HG02763 (cell line): Measurements from ENCODE around the gene ETFA.

Experiments
- ATAC-seq: cut with Tn5 transposase; IDR thresholded peaks from one replicate; pipeline ENCODE4 v1.9.1; 2021; ENCODE audit warnings: mild to moderate bottlenecking, moderate library complexity; ENCODE audit not compliant: unreplicated experiment

Gene ETFA

GRCh38 chr15:76311100-76311953 lies at the start of gene ETFA:
Gene ETFA (minus strand): TSS chr15:76311469. CDS start chr15:76311388, 81 bp downstream.
- peak; percentile 96 for ATAC-seq

- ATAC-seq: no peak
These were observed 49.1 kb upstream of the ETFA start for GRCh38 chr15:76360416-76360815.

DNA sequence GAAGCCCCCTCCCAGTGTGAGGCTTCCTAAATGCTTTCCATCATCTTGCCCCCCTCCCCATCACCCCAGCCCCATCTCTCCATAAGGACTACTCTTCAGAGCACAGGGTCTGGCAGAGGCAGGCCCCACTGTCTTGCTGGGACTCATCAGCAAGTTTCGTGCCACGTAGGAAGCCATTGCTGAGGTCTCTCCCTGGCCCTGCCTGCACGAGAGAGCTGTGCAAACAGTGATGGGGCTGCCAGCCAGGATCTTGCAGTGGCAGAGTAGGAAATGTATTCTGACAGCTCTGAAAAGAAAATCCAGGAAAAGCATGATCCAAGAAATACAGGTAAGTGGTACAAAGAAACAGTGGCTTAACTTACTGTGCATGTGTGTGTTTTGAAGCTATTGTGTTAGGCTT lies 47.9 kb upstream of the ETFA start:
- ATAC-seq: no peak

- ATAC-seq: no peak
These were observed 47.2 kb upstream of the ETFA start for GRCh38 chr15:76358453-76358852.

- no peak for ATAC-seq
These were observed 43.7 kb upstream of the ETFA start for GRCh38 chr15:76354823-76355440.

DNA sequence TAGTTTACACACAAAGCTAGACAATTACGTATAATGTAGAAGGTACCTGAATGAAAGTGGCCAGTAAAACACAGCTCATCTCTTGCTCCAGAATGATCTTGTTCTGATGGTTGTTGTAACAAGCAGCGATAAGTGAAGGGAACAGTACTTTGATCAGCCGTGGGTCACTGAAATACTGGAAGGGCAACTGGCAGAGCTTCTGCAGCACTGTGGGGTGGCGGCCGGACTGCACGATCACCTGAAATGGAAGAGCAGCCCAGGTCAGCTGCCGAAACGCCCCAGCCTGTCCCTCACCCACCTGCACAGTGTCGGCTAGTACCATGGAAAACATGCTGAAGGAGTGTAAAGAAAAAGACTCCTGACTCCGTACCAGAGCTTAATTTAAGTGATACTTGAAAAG lies 42.6 kb upstream of the ETFA start:
- ATAC-seq: no peak

GRCh38 chr15:76353023-76353577 lies 41.8 kb upstream of the ETFA start:
- no peak for ATAC-seq

GRCh38 chr15:76349301-76350070 lies 38.2 kb upstream of the ETFA start:
- no peak for ATAC-seq

DNA sequence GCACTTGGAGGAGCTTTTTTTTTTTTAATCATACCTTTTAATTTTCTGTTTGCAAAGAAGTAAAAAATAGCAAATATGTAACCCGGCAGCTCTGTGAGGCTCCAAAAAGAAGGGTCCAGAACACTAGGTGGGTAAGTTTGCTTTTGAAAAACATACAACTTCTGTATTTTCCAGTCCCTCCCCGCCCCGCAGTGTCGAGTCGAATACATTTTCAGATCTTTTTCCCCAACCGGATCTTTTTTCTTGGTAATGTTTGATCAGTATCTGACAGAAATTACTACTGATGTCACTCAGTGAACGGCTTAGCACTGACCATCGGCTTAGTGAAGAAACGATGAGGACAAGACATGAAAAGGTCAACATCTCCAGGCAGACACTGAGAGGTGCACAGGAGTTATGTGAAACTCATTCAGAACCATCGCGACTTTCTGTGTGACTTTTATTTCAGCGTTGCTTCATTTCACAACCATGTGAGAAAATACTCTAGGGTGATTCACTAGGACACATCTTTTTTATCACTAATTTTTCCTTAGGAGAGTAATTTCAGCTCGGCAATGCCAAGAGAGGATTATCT lies 36.3 kb upstream of the ETFA start:
- ATAC-seq: no peak

- no peak for ATAC-seq
These were observed 35.6 kb upstream of the ETFA start for GRCh38 chr15:76346669-76347481.

DNA sequence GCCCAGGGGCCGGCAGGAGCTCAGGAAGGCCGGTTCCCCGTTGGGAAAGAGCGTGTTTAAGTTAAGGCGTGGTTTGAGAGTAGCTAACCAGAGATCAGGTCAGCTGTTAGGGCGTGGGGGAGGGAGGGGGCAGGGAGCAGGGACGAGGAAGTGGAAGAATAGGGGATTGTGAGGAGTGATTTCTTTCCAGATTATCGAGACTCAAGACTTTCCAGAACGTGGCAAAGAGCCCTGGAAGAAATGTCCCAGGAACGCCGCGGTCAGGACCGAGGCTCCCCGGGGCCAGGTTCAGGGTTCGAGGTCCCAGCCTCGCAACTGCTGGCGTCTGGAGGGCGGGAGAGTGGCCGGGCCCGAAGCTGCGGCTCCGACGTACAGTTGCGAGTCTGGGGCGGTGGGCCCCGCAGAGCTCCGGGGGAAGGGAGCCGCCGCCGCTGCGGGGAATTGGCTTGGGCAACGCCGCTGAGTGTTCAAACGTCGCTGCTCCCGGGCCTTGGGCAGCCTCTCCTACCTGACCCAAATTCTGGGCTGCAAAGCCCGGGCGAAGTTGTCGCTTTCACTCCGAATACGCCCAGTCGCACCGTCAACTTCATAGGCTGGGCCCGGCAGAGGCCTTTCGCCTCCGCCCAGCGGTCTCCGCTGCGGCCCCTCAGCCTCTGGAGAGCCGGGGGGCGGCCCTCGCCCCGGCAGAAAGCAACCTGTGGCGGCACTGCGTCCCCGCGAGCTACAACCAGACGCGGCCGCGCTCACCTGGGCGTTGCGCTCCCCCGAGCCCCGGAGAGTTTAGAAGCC lies 34.8 kb upstream of the ETFA start:
- ATAC-seq: no peak

DNA sequence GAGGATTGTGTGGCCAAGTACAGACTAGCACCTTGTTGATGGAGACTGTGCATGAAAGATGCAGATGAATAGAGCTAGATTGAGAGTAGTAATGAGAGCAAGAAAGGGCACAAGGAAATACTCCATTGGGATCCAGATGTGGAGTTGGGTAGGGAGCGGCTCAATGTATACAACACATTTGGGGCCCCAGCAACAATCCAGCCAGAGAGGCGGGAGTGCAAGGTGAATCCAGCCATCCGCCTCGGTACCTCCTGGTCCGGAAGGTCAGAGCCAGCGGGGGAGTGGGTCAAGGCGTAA lies 34.3 kb upstream of the ETFA start:
- no peak for ATAC-seq

DNA sequence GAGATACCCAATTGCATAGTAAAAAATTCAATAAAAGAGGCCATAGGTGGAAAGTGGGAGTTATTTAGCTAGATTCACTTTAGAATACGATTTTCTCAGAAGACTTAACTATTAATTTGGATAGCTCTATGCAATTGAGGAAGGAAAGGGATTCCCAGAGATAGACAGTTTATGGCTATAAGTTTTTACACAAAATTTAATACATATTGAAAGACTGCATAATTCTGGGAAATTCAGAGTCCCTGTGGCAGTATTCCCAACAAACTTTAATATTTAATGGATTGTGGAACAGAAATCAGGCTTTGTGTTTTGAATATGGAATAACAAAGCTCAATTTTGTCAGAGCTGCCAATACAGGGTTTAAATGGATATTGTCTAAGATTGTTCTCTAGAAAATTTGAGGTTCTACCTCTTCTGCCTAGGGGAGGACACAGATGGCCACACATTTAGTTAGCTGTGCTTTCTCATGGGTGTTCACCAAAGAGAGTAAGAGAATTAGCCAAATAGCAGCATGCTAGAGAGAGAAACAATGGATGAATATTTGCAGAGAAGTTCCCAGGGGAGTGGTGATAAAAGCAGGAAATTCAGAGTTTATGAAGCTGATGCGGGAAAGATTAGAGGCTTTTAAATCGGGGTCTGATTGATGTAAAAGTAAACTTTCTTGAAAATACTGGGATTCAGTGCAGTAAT lies 33.8 kb upstream of the ETFA start:
- no peak for ATAC-seq

- no peak for ATAC-seq
These were observed 32.2 kb upstream of the ETFA start for GRCh38 chr15:76343313-76343996.

DNA sequence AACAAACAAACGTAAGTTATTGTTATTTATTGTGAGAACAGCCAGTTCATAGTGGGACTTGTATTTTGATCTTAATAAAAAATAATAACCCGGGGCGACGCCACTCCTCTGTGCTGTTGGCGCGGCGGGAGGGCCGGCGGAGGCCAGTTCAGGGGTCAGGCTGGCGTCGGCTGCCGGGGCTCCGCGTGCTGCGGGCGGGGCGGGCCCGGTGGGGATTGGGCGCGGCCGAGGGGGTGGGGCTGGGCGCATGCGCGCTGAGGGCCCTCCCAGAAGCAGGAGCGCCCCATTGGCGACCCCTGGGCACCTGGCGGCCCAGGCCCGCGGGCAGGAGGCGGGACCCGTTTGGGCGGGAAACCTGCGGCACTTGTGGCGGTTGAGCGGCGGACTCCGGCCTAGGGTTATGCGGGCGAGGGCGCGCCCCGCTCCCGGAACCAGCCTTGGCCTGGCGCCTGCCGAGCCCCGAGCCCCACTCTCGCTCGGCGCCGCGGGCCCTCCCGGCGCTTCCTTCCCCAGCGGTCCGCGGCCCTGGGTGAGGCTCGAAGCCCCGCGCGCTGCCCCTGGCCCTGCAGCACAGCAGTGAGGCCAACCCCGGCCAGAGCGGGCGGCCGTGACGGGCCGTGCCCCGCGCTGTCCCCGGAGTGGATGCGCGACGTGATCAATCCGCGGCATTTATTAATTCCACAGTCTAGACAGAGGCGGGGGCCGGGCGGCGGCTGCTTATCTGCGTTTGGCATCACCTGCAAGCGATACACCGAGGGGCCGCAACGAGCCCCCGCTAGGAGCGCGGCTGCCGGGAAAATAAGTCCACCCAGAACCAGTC lies 31.3 kb upstream of the ETFA start:
- no peak for ATAC-seq

GRCh38 chr15:76342058-76342381 lies 30.8 kb upstream of the ETFA start:
- no peak for ATAC-seq

- no peak for ATAC-seq
These were observed 30.2 kb upstream of the ETFA start for GRCh38 chr15:76341366-76342057.
